Measurements from ENCODE around the gene BMS1. TPM values are rescaled to one million over a fixed set of nuclear protein-coding genes. Genes with fewer than 3 reads are reported as not detected.
A peak's percentile ranks its signal among the peaks of the same experiment; 100 is the strongest.

BMS1 gene
- total and polyA plus RNA-seq, 11 donors, result 6.7 to 17.1 (median 13.8) TPM

GRCh38 chr10:42754155-42755027 is 28.2 kb upstream of the BMS1 start:
- intact Hi-C loops (cut with DNase I), result loop anchor here in 7 of 10 donors (1.0 to 5.0 kb wide), 3 partner anchors 28 to 353 kb away; partner anchors contain the start of gene BMS1 (in 1 of the 7)
- H3K27ac ChIP-seq, result peak overlapping the region in 5 of 12 donors; percentile 1 to 28 (median 15)
- WGBS, 4 donors, result 0 to 2% (median 1%) methylated on average over 37 to 89 of the region's 89 CpGs
- peaks cover 0 to 41% (median 22%) of the 10 kb centered on the region in 12 donors for H3K4me1 ChIP-seq
- TF ChIP-seq POLR2A (IDR thresholded peaks at IDR 0.05) (no peak), CTCF (IDR thresholded peaks at IDR 0.05) (no peak)
- peak in 3 of 4 donors; percentile 21 to 66 (median 34) for ATAC-seq
- H3K36me3 ChIP-seq, result no peaks in the 10 kb centered on the region
- H3K27me3 ChIP-seq, result peaks cover 10 to 68% (median 38%) of the 10 kb centered on the region in 9 donors
- no peaks in the 10 kb centered on the region for H3K9me3 ChIP-seq
- peak overlapping the region; percentile 29 to 66 (median 54) for H3K4me3 ChIP-seq
- peak; percentile 34 to 74 (median 57) for DNase-seq

- WGBS, 4 donors, result 2 to 3% methylated on average over 45 of the region's 45 CpGs; no CpG with 5 or more reads in 2 of the 4 donors
- intact Hi-C loops (cut with DNase I), result loop anchor here in 2 of 10 donors (2.0 to 5.0 kb wide), 2 partner anchors 350 to 352 kb away; no protein-coding TSS in a partner anchor
- Histone ChIP-seq H3K9me3 (no peaks in the 10 kb centered on the region), H3K4me3 (peak overlapping the region; percentile 29 to 66 (median 54)), H3K27ac (peak overlapping the region in 2 of 12 donors; percentile 15 to 28), H3K36me3 (no peaks in the 10 kb centered on the region), H3K4me1 (peaks cover 0 to 41% (median 22%) of the 10 kb centered on the region in 12 donors), H3K27me3 (peaks cover 10 to 61% (median 38%) of the 10 kb centered on the region in 9 donors)
- ATAC-seq (peak in 1 of 4 donors; percentile 28), DNase-seq (peak in 1 of 5 donors; percentile 31)
- TF ChIP-seq CTCF (IDR thresholded peaks at IDR 0.05) (peak in 2 of 12 donors; percentile 4 to 23), POLR2A (IDR thresholded peaks at IDR 0.05) (no peak)
Measured at GRCh38 chr10:42755028-42755451, 27.6 kb upstream of the BMS1 start.

GRCh38 chr10:42755556-42756093 is 27.0 kb upstream of the BMS1 start:
- no peaks in the 10 kb centered on the region for H3K9me3 ChIP-seq
- H3K4me1 ChIP-seq, result peaks cover 0 to 41% (median 22%) of the 10 kb centered on the region in 12 donors
- intact Hi-C loops (cut with DNase I), result loop anchor here in 2 of 10 donors (2.0 to 5.0 kb wide), 2 partner anchors 349 to 352 kb away; no protein-coding TSS in a partner anchor
- DNase-seq (no peak), ATAC-seq (no peak)
- H3K4me3 ChIP-seq, result peak overlapping the region in 9 of 12 donors; percentile 51 to 66 (median 55)
- WGBS, 4 donors, result 58 to 79% (median 64%) methylated on average over 7 to 10 of the region's 10 CpGs
- peaks cover 10 to 56% (median 38%) of the 10 kb centered on the region in 9 donors for H3K27me3 ChIP-seq
- no peak overlapping the region for H3K27ac ChIP-seq
- H3K36me3 ChIP-seq, result no peaks in the 10 kb centered on the region
- no peak for TF ChIP-seq CTCF (IDR thresholded peaks at IDR 0.05)
- TF ChIP-seq POLR2A (IDR thresholded peaks at IDR 0.05), result no peak

GRCh38 chr10:42767906-42768305 is 14.7 kb upstream of the BMS1 start:
- TF ChIP-seq POLR2A (IDR thresholded peaks at IDR 0.05) (no peak), CTCF (IDR thresholded peaks at IDR 0.05) (no peak)
- 77 to 86% (median 84%) methylated on average over 20 of the region's 20 CpGs for WGBS, 4 donors
- no peak overlapping the region for H3K27ac ChIP-seq
- ATAC-seq (no peak), DNase-seq (no peak)
- H3K36me3 ChIP-seq, result no peaks in the 10 kb centered on the region
- no peaks in the 10 kb centered on the region for H3K9me3 ChIP-seq
- H3K4me1 ChIP-seq, result no peaks in the 10 kb centered on the region
- no peak overlapping the region for H3K4me3 ChIP-seq
- peaks cover 0 to 6% (median 0%) of the 10 kb centered on the region in 9 donors for H3K27me3 ChIP-seq
- intact Hi-C loops (cut with DNase I), result no loop called here
